IgD-negative memory B cell (primary cell): ENCODE data around the gene RTL1. TPM values are rescaled to one million over a fixed set of nuclear protein-coding genes. Genes with fewer than 3 reads are reported as not detected.

ENCODE experiments used
- H3K27ac Mint-ChIP-seq, 3 donors: one replicate each; pipeline ENCODE4 v1.8.0; 2020 to 2022; ENCODE audit warnings: mild to moderate bottlenecking in 3 of 3, mixed read lengths in 3 of 3, moderate library complexity in 1 of 3
- H3K27me3 Mint-ChIP-seq: one replicate; pipeline ENCODE4 v1.8.0; 2021; ENCODE audit warnings: mixed read lengths
- H3K36me3 Mint-ChIP-seq: one replicate; pipeline ENCODE4 v1.8.0; 2020; ENCODE audit warnings: mild to moderate bottlenecking, mixed read lengths
- H3K4me1 Mint-ChIP-seq, 3 donors: one replicate each; pipeline ENCODE4 v1.8.0; 2020 to 2022; ENCODE audit warnings: mixed read lengths in 3 of 3, mild to moderate bottlenecking in 1 of 3
- H3K4me3 Mint-ChIP-seq, 4 donors: one replicate each; pipeline ENCODE4 v1.8.0; 2020 to 2022; ENCODE audit warnings: mild to moderate bottlenecking in 4 of 4, mixed read lengths in 4 of 4, moderate library complexity in 3 of 4
- H3K9me3 Mint-ChIP-seq, 3 donors: one replicate each; pipeline ENCODE4 v1.8.0; 2020 to 2021; ENCODE audit warnings: mixed read lengths in 3 of 3, mild to moderate bottlenecking in 1 of 3
- polyA plus RNA-seq: library from polyadenylated mRNA; unstranded; fragments of 300-500 nt; fragmentation: Illumina TruSeq; gene quantifications from one replicate; pipeline ENCODE4 v1.2.3, GENCODE V29; 2021

RTL1 gene
- polyA plus RNA-seq, 1 donor from 2014 or later: not detected

- H3K36me3 Mint-ChIP-seq: no peaks in the 10 kb centered on the region
- H3K4me1 Mint-ChIP-seq: no peaks in the 10 kb centered on the region
- H3K4me3 Mint-ChIP-seq: no peak overlapping the region
- H3K27me3 Mint-ChIP-seq: peaks cover 5% of the 10 kb centered on the region
- peaks cover 0 to 3% (median 0%) of the 10 kb centered on the region in 3 donors for H3K9me3 Mint-ChIP-seq
- H3K27ac Mint-ChIP-seq: no peak overlapping the region
Measured at GRCh38 chr14:100857923-100858837, 45.3 kb downstream of the RTL1 start.

- H3K27ac Mint-ChIP-seq: no peak overlapping the region
- H3K27me3 Mint-ChIP-seq: peaks cover 5% of the 10 kb centered on the region
- no peaks in the 10 kb centered on the region for H3K4me1 Mint-ChIP-seq
- no peak overlapping the region for H3K4me3 Mint-ChIP-seq
- H3K36me3 Mint-ChIP-seq: no peaks in the 10 kb centered on the region
- H3K9me3 Mint-ChIP-seq: no peaks in the 10 kb centered on the region
Measured at GRCh38 chr14:100857233-100857922, 46.1 kb downstream of the RTL1 start.

GRCh38 chr14:100856056-100856950 is 47.2 kb downstream of the RTL1 start:
- Mint-ChIP-seq H3K9me3 (no peaks in the 10 kb centered on the region), H3K27me3 (peaks cover 5% of the 10 kb centered on the region), H3K27ac (peak overlapping the region in 1 of 3 donors; percentile 63), H3K36me3 (no peaks in the 10 kb centered on the region), H3K4me3 (no peak overlapping the region), H3K4me1 (no peaks in the 10 kb centered on the region)

- Mint-ChIP-seq H3K9me3 (no peaks in the 10 kb centered on the region), H3K4me3 (no peak overlapping the region), H3K36me3 (no peaks in the 10 kb centered on the region), H3K4me1 (no peaks in the 10 kb centered on the region), H3K27ac (no peak overlapping the region), H3K27me3 (peaks cover 5% of the 10 kb centered on the region)
Measured at GRCh38 chr14:100855256-100855930, 48.1 kb downstream of the RTL1 start.

GRCh38 chr14:100854435-100854834 is 49.1 kb downstream of the RTL1 start:
- H3K27ac Mint-ChIP-seq: no peak overlapping the region
- H3K4me3 Mint-ChIP-seq: no peak overlapping the region
- H3K36me3 Mint-ChIP-seq: no peaks in the 10 kb centered on the region
- H3K27me3 Mint-ChIP-seq: peaks cover 2% of the 10 kb centered on the region
- no peaks in the 10 kb centered on the region for H3K4me1 Mint-ChIP-seq
- no peaks in the 10 kb centered on the region for H3K9me3 Mint-ChIP-seq

- H3K4me3 Mint-ChIP-seq: no peak overlapping the region
- no peaks in the 10 kb centered on the region for H3K9me3 Mint-ChIP-seq
- H3K27ac Mint-ChIP-seq: no peak overlapping the region
- no peaks in the 10 kb centered on the region for H3K36me3 Mint-ChIP-seq
- peaks cover 2% of the 10 kb centered on the region for H3K27me3 Mint-ChIP-seq
- no peaks in the 10 kb centered on the region for H3K4me1 Mint-ChIP-seq
Measured at GRCh38 chr14:100851946-100852620, 51.4 kb downstream of the RTL1 start.

GRCh38 chr14:100851586-100851916 is 52.0 kb downstream of the RTL1 start:
- Mint-ChIP-seq H3K27ac (peak overlapping the region in 1 of 3 donors; percentile 26), H3K27me3 (peaks cover 2% of the 10 kb centered on the region)

GRCh38 chr14:100850841-100851585 is 52.5 kb downstream of the RTL1 start:
- H3K4me3 Mint-ChIP-seq: no peak overlapping the region

More at GRCh38 chr14:100851586-100851916, 52.0 kb downstream of the RTL1 start:
- Mint-ChIP-seq H3K9me3 (no peaks in the 10 kb centered on the region), H3K36me3 (no peaks in the 10 kb centered on the region), H3K4me1 (no peaks in the 10 kb centered on the region), H3K4me3 (no peak overlapping the region)

GRCh38 chr14:100849115-100849781 is 54.3 kb downstream of the RTL1 start:
- H3K9me3 Mint-ChIP-seq: no peaks in the 10 kb centered on the region
- H3K27me3 Mint-ChIP-seq: no peaks in the 10 kb centered on the region
- no peak overlapping the region for H3K27ac Mint-ChIP-seq
- H3K36me3 Mint-ChIP-seq: no peaks in the 10 kb centered on the region
- H3K4me3 Mint-ChIP-seq: no peak overlapping the region
- no peaks in the 10 kb centered on the region for H3K4me1 Mint-ChIP-seq

More at GRCh38 chr14:100850841-100851585, 52.5 kb downstream of the RTL1 start:
- no peaks in the 10 kb centered on the region for H3K4me1 Mint-ChIP-seq
- no peaks in the 10 kb centered on the region for H3K27me3 Mint-ChIP-seq
- H3K36me3 Mint-ChIP-seq: no peaks in the 10 kb centered on the region
- H3K9me3 Mint-ChIP-seq: no peaks in the 10 kb centered on the region
- H3K27ac Mint-ChIP-seq: no peak overlapping the region

- Mint-ChIP-seq H3K27me3 (peaks cover 1% of the 10 kb centered on the region), H3K9me3 (no peaks in the 10 kb centered on the region), H3K36me3 (no peaks in the 10 kb centered on the region), H3K27ac (no peak overlapping the region), H3K4me1 (no peaks in the 10 kb centered on the region), H3K4me3 (no peak overlapping the region)
Measured at GRCh38 chr14:100846309-100846859, 57.1 kb downstream of the RTL1 start.

GRCh38 chr14:100845341-100845740 is 58.2 kb downstream of the RTL1 start:
- peaks cover 1% of the 10 kb centered on the region for H3K27me3 Mint-ChIP-seq
- no peak overlapping the region for H3K27ac Mint-ChIP-seq
- H3K4me3 Mint-ChIP-seq: no peak overlapping the region
- H3K4me1 Mint-ChIP-seq: no peaks in the 10 kb centered on the region
- H3K36me3 Mint-ChIP-seq: no peaks in the 10 kb centered on the region
- H3K9me3 Mint-ChIP-seq: no peaks in the 10 kb centered on the region

- Mint-ChIP-seq H3K27me3 (peaks cover 1% of the 10 kb centered on the region), H3K4me1 (no peaks in the 10 kb centered on the region), H3K36me3 (no peaks in the 10 kb centered on the region), H3K9me3 (no peaks in the 10 kb centered on the region), H3K4me3 (no peak overlapping the region), H3K27ac (no peak overlapping the region)
Measured at GRCh38 chr14:100844846-100845245, 58.7 kb downstream of the RTL1 start.

GRCh38 chr14:100844421-100844820 is 59.1 kb downstream of the RTL1 start:
- H3K27me3 Mint-ChIP-seq: peaks cover 1% of the 10 kb centered on the region
- no peak overlapping the region for H3K27ac Mint-ChIP-seq
- H3K4me1 Mint-ChIP-seq: no peaks in the 10 kb centered on the region
- no peak overlapping the region for H3K4me3 Mint-ChIP-seq
- no peaks in the 10 kb centered on the region for H3K9me3 Mint-ChIP-seq
- no peaks in the 10 kb centered on the region for H3K36me3 Mint-ChIP-seq
